Natural killer cell treated with Interleukin-12 subunit alpha and Interleukin-12 subunit beta and Interleukin-15 and Interleukin-18, amount 100 ng/mL, for 72 hours (primary cell): ENCODE measurements around the gene PDIA6. TPM values are rescaled to one million over a fixed set of nuclear protein-coding genes. Genes with fewer than 3 reads are reported as not detected.

Experiments
- ATAC-seq, 2 donors: fragments of 150-1000 bp; cut with Tn5 transposase in 1 of 2; sonication (Bioruptor Pico), chemical (Tn5 transposase) in 1 of 2; 2 replicates each; pipeline ENCODE4 v1.10.0; 2021
- DNase-seq: peaks from one replicate; pipeline ENCODE4 v3.0.0; 2022; ENCODE audit warnings: low spot score
- H3K27ac Mint-ChIP-seq, 2 donors: 1 replicate in 1 of 2; 2 replicates in 1 of 2; pipeline ENCODE4 v1.8.0; 2022; ENCODE audit warnings: mixed read lengths in 2 of 2, mild to moderate bottlenecking in 1 of 2, moderate library complexity in 1 of 2
- H3K27me3 Mint-ChIP-seq, 2 donors: 1 replicate in 1 of 2; 2 replicates in 1 of 2; pipeline ENCODE4 v1.8.0; 2022; ENCODE audit warnings: mixed read lengths in 2 of 2
- H3K36me3 Mint-ChIP-seq: one replicate; pipeline ENCODE4 v1.8.0; 2022; ENCODE audit warnings: mixed read lengths
- H3K4me1 Mint-ChIP-seq, 2 donors: 1 replicate in 1 of 2; 2 replicates in 1 of 2; pipeline ENCODE4 v1.8.0; 2022; ENCODE audit warnings: low read depth in 2 of 2, mixed read lengths in 2 of 2, mild to moderate bottlenecking in 1 of 2
- H3K4me3 Mint-ChIP-seq: one replicate; pipeline ENCODE4 v1.8.0; 2022; ENCODE audit warnings: mixed read lengths
- H3K9me3 Mint-ChIP-seq: 2 replicates; pipeline ENCODE4 v1.8.0; 2022; ENCODE audit warnings: mixed read lengths
- total RNA-seq, 2 donors: library from RNA; stranded (reverse); gene quantifications; one replicate each; pipeline ENCODE4 v1.2.3, GENCODE V29; 2022

Gene PDIA6
- total RNA-seq, 2 donors from 2014 or later: 214 to 236 TPM

DNA sequence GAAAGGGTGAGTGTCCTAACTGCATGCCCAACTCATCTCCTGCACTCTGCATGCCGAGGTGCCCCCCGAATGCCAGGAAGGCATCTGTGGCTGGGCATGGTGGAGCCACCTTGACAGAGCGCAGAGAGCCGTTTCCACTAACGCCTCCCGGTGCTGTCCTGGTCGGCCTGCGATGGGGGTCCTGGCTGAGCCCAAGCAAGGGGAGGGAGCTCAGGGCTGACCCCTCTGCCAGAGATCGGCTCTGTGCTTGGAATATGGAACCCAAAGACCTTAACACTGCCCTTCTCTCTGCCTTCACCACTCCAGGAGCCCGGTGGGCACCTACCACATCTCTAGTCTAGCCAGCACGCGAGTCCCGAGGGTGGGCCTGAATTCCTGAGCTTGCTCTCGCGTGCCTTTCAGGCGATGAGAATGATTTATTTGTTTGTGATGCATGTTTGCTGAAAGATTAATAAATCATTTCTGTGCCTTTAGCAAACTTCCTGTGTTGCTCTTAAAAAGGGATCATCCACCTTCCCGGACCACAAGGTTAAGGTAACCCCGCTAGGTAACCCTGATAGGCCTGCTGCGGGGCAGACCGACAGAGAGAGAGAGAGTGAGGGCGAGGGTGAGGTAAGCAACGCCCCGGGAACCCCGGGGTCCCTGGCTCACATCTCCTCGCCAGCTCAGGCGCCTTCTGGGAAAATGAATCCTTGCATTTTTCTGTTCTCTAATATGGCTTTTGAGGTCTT is 35.3 kb downstream of the PDIA6 start:
- H3K4me3 Mint-ChIP-seq: no peak overlapping the region
- H3K27ac Mint-ChIP-seq: no peak overlapping the region
- H3K9me3 Mint-ChIP-seq: no peaks in the 10 kb centered on the region
- no peaks in the 10 kb centered on the region for H3K36me3 Mint-ChIP-seq
- peaks cover 0 to 3% of the 10 kb centered on the region in 2 donors for H3K4me1 Mint-ChIP-seq
- ATAC-seq (no peak), DNase-seq (no peak)
- no peaks in the 10 kb centered on the region for H3K27me3 Mint-ChIP-seq

DNA sequence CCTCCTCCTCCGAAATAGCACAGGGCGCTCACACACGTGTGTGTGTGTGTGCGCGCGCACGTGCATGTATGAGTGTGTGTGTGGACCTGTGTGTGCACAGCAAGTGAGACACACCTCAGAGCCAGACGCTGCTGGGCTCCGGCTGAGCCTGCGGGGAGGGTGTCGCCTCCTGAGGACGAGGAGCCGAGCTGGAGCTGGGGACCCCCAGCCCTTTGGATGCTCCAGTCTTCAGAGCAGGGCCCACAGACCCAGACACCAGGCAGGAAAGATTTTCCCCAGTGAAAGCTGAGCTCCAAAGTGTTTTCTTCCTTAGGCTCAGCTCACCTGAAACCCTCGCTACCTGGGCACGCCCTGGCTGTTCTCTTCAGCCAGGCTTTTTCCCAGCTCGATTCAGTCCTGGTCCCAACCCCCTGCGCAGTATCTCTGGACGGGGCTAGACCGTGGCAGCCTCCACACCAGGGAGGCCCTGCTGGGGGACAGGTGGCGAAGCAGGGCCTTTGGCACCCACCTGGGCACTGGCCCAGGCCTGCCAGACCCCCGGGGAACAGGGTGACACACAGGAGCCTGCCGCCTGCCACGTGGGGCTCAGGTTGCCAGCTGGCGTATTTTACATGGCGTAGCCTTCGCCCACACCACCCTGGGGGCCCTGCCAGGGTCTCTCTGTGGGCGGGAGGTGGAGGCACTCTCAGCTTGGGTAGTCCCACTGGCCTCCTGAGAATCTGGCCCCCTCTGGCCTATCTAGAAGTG is 36.2 kb downstream of the PDIA6 start:
- Mint-ChIP-seq H3K36me3 (no peaks in the 10 kb centered on the region), H3K27me3 (no peaks in the 10 kb centered on the region), H3K9me3 (no peaks in the 10 kb centered on the region), H3K4me1 (peaks cover 0 to 3% of the 10 kb centered on the region in 2 donors), H3K27ac (no peak overlapping the region), H3K4me3 (no peak overlapping the region)
- no peak for ATAC-seq
- DNase-seq: no peak

DNA sequence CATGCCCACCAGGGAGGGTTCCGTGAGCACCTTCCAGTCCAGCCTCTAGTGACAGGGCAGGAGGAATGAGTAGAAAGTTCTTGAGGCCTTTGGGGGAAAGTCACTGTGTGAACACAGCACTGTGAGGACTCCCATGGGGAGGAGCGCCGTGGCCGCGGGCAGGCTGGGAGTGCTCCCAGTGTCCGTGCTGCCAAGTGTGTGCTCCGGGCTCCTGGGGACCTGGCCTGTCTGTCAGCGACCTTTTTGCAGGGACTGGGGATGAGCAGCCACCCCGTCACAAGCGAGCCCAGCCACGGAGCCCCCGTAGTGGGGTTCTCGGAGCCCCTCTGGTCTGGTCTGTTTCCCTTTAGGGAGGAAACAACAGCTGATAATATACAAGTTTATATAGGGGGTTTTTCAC is 36.8 kb downstream of the PDIA6 start:
- no peak for ATAC-seq
- Mint-ChIP-seq H3K27ac (no peak overlapping the region), H3K27me3 (no peaks in the 10 kb centered on the region), H3K36me3 (no peaks in the 10 kb centered on the region), H3K9me3 (no peaks in the 10 kb centered on the region), H3K4me3 (no peak overlapping the region), H3K4me1 (peaks cover 0 to 3% of the 10 kb centered on the region in 2 donors)
- no peak for DNase-seq

DNA sequence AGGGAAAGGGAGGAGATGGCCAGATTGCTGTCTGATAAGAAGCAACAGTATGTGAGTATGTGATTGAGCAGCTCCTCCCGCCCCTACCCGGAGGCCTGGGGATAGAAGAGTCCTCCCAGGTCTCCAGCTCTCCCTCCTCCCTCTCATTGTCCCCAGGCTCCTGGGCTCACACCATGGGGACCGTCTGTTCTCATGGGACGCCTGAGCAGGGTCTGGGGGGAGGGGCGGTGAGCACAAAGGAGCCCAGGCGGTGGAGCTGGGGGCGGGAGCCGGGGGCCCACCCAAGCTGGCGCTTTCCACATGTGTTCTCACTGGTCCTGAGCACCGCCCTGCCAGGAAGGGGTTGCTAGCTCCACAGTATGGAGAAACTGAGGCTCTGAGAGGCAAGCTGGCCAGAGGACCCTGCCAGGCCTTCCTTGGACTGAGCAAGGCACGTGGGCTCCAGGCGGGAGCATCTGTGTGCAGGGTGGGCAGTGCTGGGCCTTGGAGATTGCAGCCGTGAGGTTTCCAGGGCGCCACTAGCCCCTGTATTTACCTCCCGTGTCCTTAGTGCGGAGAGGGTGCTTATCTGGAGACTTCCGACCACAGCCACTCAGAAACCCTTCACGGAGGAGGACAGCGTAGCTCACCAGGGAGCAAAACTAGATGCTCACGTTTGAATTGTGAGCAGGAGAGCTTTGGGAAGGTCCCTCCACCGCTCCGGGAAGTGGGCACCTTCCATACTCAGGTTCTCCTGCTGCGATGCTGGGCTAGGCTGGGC is 37.4 kb downstream of the PDIA6 start:
- H3K4me1 Mint-ChIP-seq: peaks cover 0 to 2% of the 10 kb centered on the region in 2 donors
- no peaks in the 10 kb centered on the region for H3K36me3 Mint-ChIP-seq
- no peak overlapping the region for H3K27ac Mint-ChIP-seq
- no peak for ATAC-seq
- H3K9me3 Mint-ChIP-seq: no peaks in the 10 kb centered on the region
- no peak overlapping the region for H3K4me3 Mint-ChIP-seq
- DNase-seq: no peak
- H3K27me3 Mint-ChIP-seq: no peaks in the 10 kb centered on the region

DNA sequence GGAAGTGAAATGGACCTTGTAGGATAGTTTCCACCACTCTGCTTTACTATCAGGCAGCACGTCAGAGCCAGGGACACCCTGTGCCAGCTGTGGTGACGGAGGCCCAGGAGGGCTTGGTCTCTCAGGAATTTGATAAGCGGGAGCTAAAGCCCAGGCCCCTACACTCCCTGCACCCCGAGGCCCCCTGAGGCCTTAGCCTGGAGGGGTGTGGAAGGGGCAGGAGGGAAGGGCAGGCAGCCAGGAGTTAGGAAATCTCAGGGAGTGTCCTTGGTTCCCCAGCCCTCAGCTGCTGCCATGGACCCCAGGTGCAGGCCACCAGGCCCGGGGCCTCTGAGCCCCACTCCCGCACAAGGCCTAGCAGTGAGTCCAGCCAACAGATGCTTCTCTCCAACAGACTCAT is 38.2 kb downstream of the PDIA6 start:
- DNase-seq (no peak), ATAC-seq (no peak)
- no peak overlapping the region for H3K27ac Mint-ChIP-seq
- H3K27me3 Mint-ChIP-seq: no peaks in the 10 kb centered on the region
- no peaks in the 10 kb centered on the region for H3K36me3 Mint-ChIP-seq
- H3K4me1 Mint-ChIP-seq: no peaks in the 10 kb centered on the region
- no peak overlapping the region for H3K4me3 Mint-ChIP-seq
- H3K9me3 Mint-ChIP-seq: no peaks in the 10 kb centered on the region

DNA sequence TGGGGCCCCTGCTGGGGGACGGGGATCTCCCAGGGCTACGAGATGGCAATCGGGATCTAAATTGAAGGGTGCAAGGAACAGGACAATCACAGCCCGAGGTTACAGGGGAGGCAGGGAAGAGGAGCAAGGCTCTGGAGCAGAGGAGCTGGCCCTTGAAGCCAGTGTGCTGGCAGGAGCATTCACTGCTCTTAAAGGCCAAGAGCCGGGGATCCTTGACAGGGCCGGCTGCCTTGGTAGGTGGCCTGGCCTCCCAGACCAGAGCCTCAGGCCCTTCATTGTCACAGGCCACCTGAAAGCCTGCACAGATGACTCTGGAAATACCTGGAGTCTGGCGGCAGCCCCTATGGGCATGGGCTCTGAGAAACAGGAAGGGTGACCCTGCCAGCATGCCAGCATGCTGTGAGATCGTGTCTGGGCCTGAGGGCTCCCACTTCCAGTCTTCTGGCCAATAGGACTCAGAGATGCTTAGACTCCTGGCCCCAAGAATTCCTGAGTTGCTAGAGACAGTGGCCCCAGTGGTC is 38.7 kb downstream of the PDIA6 start:
- no peak overlapping the region for H3K27ac Mint-ChIP-seq
- DNase-seq: no peak

DNA sequence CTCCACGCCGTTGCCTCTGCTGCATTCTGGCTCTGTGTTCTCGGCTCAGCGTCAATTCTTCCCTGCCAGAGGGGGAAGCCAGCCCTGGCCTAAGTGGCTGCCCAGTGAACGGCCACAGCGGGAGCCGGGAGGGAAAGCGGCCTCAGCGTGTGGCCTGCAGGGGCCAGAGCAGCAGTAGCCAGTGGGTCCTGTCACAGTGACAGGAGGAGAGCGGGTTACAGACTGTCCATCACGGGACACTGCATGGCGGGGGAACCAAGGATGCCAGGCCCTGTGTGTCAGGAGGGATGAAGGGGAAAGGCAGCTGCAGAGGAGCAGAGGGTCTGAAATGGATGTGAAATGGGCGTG is 39.7 kb downstream of the PDIA6 start:
- no peaks in the 10 kb centered on the region for H3K27me3 Mint-ChIP-seq
- ATAC-seq: no peak
- H3K4me3 Mint-ChIP-seq: no peak overlapping the region
- H3K36me3 Mint-ChIP-seq: no peaks in the 10 kb centered on the region
- no peak for DNase-seq
- H3K27ac Mint-ChIP-seq: no peak overlapping the region
- no peaks in the 10 kb centered on the region for H3K4me1 Mint-ChIP-seq
- H3K9me3 Mint-ChIP-seq: no peaks in the 10 kb centered on the region

More for the DNA sequence above, 38.7 kb downstream of the PDIA6 start:
- Mint-ChIP-seq H3K9me3 (no peaks in the 10 kb centered on the region), H3K36me3 (no peaks in the 10 kb centered on the region), H3K4me1 (no peaks in the 10 kb centered on the region), H3K27me3 (no peaks in the 10 kb centered on the region), H3K4me3 (no peak overlapping the region)
- no peak for ATAC-seq

DNA sequence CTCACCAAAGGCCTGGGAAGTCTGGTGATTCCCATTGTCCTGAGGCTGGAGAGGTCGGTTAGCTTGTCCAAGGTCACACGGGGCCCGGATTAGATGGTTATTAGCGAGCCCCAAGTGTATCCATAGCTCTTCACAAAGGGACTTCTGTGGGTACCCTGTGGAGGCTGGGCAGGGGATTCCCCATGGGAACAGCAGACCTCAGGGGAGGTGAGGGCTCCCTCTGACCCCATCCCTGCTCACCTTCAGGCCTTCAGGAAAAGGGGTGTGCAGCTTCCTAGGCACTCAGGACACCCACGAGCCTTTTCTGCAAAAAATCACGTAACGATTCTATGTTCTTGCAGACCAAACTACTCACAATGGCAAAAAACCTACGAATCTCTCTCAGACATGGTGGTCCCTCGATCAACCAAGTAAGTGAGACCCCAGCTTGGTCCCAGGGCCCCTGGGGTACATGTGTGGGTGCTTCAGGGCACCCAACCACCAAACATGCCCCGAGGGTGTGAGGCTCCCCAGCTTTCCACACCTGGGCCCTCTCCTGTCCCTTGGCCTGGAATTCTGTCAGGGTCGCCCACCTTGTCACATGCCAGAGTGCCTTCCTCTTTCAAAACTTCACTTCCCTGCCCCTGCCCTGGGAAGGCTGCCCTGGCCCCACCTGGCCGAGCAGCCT is 40.3 kb downstream of the PDIA6 start:
- DNase-seq (no peak), ATAC-seq (no peak)
- Mint-ChIP-seq H3K4me1 (no peaks in the 10 kb centered on the region), H3K27me3 (no peaks in the 10 kb centered on the region), H3K36me3 (no peaks in the 10 kb centered on the region), H3K4me3 (no peak overlapping the region), H3K27ac (no peak overlapping the region), H3K9me3 (no peaks in the 10 kb centered on the region)

DNA sequence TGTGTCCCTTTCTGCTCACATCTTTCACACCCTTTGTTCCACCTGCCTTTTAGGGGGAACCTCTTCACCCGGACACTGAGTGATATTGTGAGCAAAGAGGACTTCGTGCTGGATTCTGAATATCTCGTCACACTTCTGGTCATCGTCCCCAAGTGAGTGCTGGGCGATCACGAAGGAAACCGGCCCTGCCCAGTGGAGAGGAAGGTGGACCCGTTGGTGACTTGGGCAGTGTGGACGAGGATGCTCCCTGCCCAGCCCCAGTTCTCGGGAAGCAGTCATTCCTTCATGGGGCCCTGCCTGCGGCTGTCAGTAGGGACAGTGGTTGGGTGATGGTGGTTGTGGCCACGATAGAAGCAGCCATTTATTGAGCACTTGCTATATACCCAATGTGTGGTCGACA is 40.8 kb downstream of the PDIA6 start:
- Mint-ChIP-seq H3K4me3 (no peak overlapping the region), H3K27me3 (no peaks in the 10 kb centered on the region), H3K36me3 (no peaks in the 10 kb centered on the region), H3K27ac (no peak overlapping the region), H3K4me1 (no peaks in the 10 kb centered on the region), H3K9me3 (no peaks in the 10 kb centered on the region)
- no peak for ATAC-seq
- no peak for DNase-seq

DNA sequence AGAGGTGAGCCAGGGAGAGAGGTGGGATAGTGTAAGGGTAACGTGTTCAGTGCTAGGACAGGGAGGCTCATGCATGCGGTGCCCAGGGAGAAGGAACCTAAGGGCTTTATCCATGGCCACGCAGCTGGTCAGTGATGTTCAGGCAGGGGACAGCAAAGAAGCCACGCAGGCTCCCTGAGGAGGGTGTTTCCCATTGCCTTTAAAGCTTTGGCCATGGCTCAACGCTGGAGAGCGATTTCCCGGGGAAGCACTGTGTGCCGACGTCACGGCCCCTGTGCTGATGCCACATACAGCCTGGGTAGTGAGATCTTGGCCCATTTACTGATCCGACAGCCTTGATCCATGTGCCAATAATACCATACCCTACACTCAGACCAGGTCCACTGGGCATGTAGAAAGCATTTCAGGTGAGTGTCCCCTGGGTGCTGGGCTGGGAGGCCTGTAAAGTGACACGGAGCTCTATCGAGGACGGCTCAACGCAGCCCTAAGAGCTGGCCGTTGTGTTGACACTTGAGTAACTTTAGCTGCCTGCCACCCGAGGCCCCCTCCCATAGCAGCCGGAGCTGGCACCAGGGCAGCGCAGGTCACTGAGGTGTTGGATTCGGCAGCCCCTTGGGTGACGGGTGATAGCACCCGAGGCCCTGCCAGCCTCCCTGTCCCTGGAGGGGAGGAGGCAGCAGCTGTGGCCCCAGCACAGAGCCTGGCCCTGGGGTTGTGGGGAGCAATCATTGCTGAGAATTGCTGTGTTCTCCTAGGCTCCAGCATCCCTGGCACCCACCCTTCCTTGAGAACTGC is 41.4 kb downstream of the PDIA6 start:
- Mint-ChIP-seq H3K27ac (no peak overlapping the region), H3K4me1 (no peaks in the 10 kb centered on the region), H3K9me3 (no peaks in the 10 kb centered on the region), H3K27me3 (no peaks in the 10 kb centered on the region), H3K4me3 (no peak overlapping the region), H3K36me3 (no peaks in the 10 kb centered on the region)
- ATAC-seq (no peak), DNase-seq (no peak)

DNA sequence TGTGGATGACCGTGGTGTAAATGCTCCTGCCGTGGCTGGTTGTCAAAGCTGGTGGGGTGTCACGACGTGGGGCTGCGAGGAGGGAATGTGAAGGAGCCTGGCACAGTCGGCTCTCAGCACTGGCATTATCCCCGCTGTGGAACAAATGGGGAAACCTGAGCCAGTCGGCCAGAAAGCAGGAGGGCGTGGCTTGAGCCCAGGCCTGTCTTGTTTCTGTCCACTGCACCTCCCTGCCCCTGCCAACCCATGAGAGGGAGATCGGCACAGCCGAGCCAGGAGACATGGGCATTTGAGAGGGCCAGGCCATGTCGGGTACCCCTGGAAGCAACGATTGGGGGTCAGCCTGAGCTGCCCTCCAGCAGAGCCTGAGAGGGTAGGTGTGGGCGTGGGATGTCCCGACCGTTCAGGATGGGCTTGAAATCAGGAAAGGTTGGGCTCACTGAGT is 44.5 kb downstream of the PDIA6 start:
- no peaks in the 10 kb centered on the region for H3K36me3 Mint-ChIP-seq
- no peaks in the 10 kb centered on the region for H3K27me3 Mint-ChIP-seq
- H3K9me3 Mint-ChIP-seq: no peaks in the 10 kb centered on the region
- ATAC-seq (no peak), DNase-seq (no peak)
- no peaks in the 10 kb centered on the region for H3K4me1 Mint-ChIP-seq
- H3K27ac Mint-ChIP-seq: no peak overlapping the region
- no peak overlapping the region for H3K4me3 Mint-ChIP-seq

DNA sequence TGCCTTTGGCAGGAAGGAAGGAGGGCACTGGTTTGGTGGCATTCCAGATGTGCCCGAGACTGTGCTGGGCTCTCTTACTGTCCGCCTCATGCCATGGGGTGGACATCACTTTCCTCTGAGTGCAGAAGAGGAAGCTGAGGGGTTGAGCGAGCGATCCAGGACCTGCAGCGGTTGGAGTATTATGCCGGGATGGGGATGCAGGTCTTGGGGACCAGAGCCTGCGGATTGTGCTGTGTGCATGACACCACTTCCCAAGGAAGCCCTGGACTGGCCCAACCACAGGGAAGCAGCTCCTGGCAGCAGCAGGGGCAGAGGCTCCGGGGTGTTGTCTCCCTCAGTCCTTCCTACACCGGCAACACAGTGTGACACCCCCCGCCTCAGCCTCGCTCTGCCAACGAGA is 46.7 kb downstream of the PDIA6 start:
- Mint-ChIP-seq H3K4me3 (no peak overlapping the region), H3K9me3 (no peaks in the 10 kb centered on the region), H3K27me3 (no peaks in the 10 kb centered on the region), H3K27ac (no peak overlapping the region), H3K36me3 (no peaks in the 10 kb centered on the region), H3K4me1 (no peaks in the 10 kb centered on the region)
- ATAC-seq (no peak), DNase-seq (no peak)

DNA sequence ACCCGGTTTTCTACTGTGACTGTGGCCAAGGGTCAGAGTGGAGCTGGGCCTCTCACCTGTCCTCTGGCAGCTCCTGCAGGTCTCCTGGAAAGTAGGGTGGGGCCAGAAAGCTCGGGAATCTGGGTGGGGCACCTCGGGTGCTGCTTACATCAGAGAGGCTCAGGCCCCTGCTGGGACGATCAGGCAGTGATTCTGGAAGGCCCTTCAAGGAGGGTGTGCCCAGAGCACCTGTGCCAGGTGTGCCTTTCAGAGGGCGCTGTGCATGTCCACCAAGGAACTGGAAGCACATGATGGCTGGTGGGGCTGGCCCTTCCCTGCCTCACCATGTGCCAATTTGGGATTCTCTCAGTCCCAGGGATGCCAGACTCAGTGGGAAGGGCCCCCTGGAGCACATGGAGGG is 47.1 kb downstream of the PDIA6 start:
- Mint-ChIP-seq H3K27ac (no peak overlapping the region), H3K9me3 (no peaks in the 10 kb centered on the region), H3K36me3 (no peaks in the 10 kb centered on the region), H3K4me3 (no peak overlapping the region), H3K27me3 (no peaks in the 10 kb centered on the region), H3K4me1 (no peaks in the 10 kb centered on the region)
- no peak for ATAC-seq
- DNase-seq: no peak
